ENCODE data around the gene ARMC9. TPM values are rescaled to one million over a fixed set of nuclear protein-coding genes. Genes with fewer than 3 reads are reported as not detected.

ARMC9 gene
- total RNA-seq, 4 donors from 2014 or later: 16.8 to 47.6 (median 39.3) TPM

- TF ChIP-seq CTCF (IDR thresholded peaks at IDR 0.05) (no peak), POLR2A (IDR thresholded peaks at IDR 0.05) (no peak)
- H3K4me1 ChIP-seq: no peaks in the 10 kb centered on the region
- no peak for DNase-seq
- intact Hi-C loops (cut with DNase I; ENCODE audit: low total_unique reads): no loop called here
- no peak overlapping the region for H3K4me3 ChIP-seq
- H3K9me3 ChIP-seq: no peaks in the 10 kb centered on the region
- H3K27ac ChIP-seq: no peak overlapping the region
- no peaks in the 10 kb centered on the region for H3K36me3 ChIP-seq
- no peaks in the 10 kb centered on the region for H3K27me3 ChIP-seq
These were observed 98.1 kb downstream of the ARMC9 start for GRCh38 chr2:231296401-231296974.

GRCh38 chr2:231297108-231297908 lies 98.9 kb downstream of the ARMC9 start:
- no peaks in the 10 kb centered on the region for H3K36me3 ChIP-seq
- intact Hi-C loops (cut with DNase I; ENCODE audit: low total_unique reads): no loop called here
- DNase-seq: peak; percentile 30 to 33

GRCh38 chr2:231298091-231298490 lies 99.7 kb downstream of the ARMC9 start:
- TF ChIP-seq CTCF (IDR thresholded peaks at IDR 0.05): no peak
- no peak for TF ChIP-seq POLR2A (IDR thresholded peaks at IDR 0.05)
- no peaks in the 10 kb centered on the region for H3K27me3 ChIP-seq
- H3K36me3 ChIP-seq: no peaks in the 10 kb centered on the region
- no peaks in the 10 kb centered on the region for H3K9me3 ChIP-seq
- no peak for DNase-seq
- H3K27ac ChIP-seq: no peak overlapping the region
- no peak overlapping the region for H3K4me3 ChIP-seq
- no peaks in the 10 kb centered on the region for H3K4me1 ChIP-seq
- intact Hi-C loops (cut with DNase I; ENCODE audit: low total_unique reads): no loop called here

More at GRCh38 chr2:231297108-231297908, 98.9 kb downstream of the ARMC9 start:
- no peaks in the 10 kb centered on the region for H3K4me1 ChIP-seq
- TF ChIP-seq POLR2A (IDR thresholded peaks at IDR 0.05) (no peak), CTCF (IDR thresholded peaks at IDR 0.05) (peak in 3 of 4 experiments; percentile 35 to 58 (median 40))
- H3K27ac ChIP-seq: no peak overlapping the region
- no peaks in the 10 kb centered on the region for H3K9me3 ChIP-seq
- H3K27me3 ChIP-seq: no peaks in the 10 kb centered on the region
- no peak overlapping the region for H3K4me3 ChIP-seq

GRCh38 chr2:231299267-231299666 lies 100.8 kb downstream of the ARMC9 start:
- H3K36me3 ChIP-seq: no peaks in the 10 kb centered on the region
- intact Hi-C loops (cut with DNase I; ENCODE audit: low total_unique reads): no loop called here
- no peaks in the 10 kb centered on the region for H3K9me3 ChIP-seq
- H3K4me1 ChIP-seq: no peaks in the 10 kb centered on the region
- H3K27me3 ChIP-seq: no peaks in the 10 kb centered on the region
- no peak for DNase-seq
- H3K27ac ChIP-seq: no peak overlapping the region
- H3K4me3 ChIP-seq: no peak overlapping the region
- TF ChIP-seq CTCF (IDR thresholded peaks at IDR 0.05): no peak
- TF ChIP-seq POLR2A (IDR thresholded peaks at IDR 0.05): no peak

- no peaks in the 10 kb centered on the region for H3K36me3 ChIP-seq
- no peak for TF ChIP-seq POLR2A (IDR thresholded peaks at IDR 0.05)
- no peak for TF ChIP-seq CTCF (IDR thresholded peaks at IDR 0.05)
- intact Hi-C loops (cut with DNase I; ENCODE audit: low total_unique reads): no loop called here
- no peak for DNase-seq
- H3K4me1 ChIP-seq: no peaks in the 10 kb centered on the region
- no peaks in the 10 kb centered on the region for H3K27me3 ChIP-seq
- no peak overlapping the region for H3K27ac ChIP-seq
- H3K4me3 ChIP-seq: no peak overlapping the region
- H3K9me3 ChIP-seq: no peaks in the 10 kb centered on the region
These were observed 101.7 kb downstream of the ARMC9 start for GRCh38 chr2:231300020-231300721.

Measured in uterus (tissue), 4 donors.